ENCODE data around the gene POM121L2. TPM values are rescaled to one million over a fixed set of nuclear protein-coding genes. Genes with fewer than 3 reads are reported as not detected.

The POM121L2 gene
- total RNA-seq, 1 donor from 2014 or later, result not detected

DNA sequence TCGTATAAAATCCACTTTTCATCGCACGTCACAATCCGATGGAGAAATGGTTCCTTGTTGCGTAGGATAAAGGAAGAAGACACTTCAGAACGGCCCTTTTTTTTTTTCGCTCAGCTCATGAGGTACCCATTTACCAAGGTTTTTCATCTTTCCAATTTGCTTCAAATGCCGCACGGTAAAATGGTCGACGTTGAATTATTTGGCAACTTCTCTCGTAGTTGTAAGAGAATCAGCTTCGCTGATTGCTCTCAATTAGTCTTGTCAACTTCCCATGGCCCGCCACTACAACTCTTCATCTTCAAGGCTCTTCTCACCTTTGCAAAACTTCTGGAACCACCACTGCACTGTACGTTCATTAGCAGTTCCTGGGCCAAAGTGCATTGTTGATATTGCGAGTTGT lies 28.8 kb downstream of the POM121L2 start:
- H3K27me3 Mint-ChIP-seq (ENCODE audit: unreplicated experiment), result peaks cover 11% of the 10 kb centered on the region
- peaks cover 5% of the 10 kb centered on the region for H3K36me3 Mint-ChIP-seq (ENCODE audit: unreplicated experiment)
- TF ChIP-seq, protein P1, sequence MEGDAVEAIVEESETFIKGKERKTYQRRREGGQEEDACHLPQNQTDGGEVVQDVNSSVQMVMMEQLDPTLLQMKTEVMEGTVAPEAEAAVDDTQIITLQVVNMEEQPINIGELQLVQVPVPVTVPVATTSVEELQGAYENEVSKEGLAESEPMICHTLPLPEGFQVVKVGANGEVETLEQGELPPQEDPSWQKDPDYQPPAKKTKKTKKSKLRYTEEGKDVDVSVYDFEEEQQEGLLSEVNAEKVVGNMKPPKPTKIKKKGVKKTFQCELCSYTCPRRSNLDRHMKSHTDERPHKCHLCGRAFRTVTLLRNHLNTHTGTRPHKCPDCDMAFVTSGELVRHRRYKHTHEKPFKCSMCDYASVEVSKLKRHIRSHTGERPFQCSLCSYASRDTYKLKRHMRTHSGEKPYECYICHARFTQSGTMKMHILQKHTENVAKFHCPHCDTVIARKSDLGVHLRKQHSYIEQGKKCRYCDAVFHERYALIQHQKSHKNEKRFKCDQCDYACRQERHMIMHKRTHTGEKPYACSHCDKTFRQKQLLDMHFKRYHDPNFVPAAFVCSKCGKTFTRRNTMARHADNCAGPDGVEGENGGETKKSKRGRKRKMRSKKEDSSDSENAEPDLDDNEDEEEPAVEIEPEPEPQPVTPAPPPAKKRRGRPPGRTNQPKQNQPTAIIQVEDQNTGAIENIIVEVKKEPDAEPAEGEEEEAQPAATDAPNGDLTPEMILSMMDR (IDR thresholded peaks at IDR 0.05; ENCODE audit: partially characterized antibody, unreplicated experiment), result no peak
- peaks cover 11% of the 10 kb centered on the region for H3K9me3 Mint-ChIP-seq (ENCODE audit: unreplicated experiment)
- H3K27ac Mint-ChIP-seq (ENCODE audit: unreplicated experiment), result no peak overlapping the region
- DNase-seq, result no peak
- H3K4me3 Mint-ChIP-seq (ENCODE audit: unreplicated experiment), result no peak overlapping the region
- peaks cover 9% of the 10 kb centered on the region for H3K4me1 Mint-ChIP-seq (ENCODE audit: low read depth, unreplicated experiment)

- H3K27me3 Mint-ChIP-seq (ENCODE audit: unreplicated experiment), result peaks cover 8% of the 10 kb centered on the region
- H3K9me3 Mint-ChIP-seq (ENCODE audit: unreplicated experiment), result peaks cover 7% of the 10 kb centered on the region
- peaks cover 4% of the 10 kb centered on the region for H3K4me1 Mint-ChIP-seq (ENCODE audit: low read depth, unreplicated experiment)
- H3K4me3 Mint-ChIP-seq (ENCODE audit: unreplicated experiment), result peak overlapping the region; percentile 88
- DNase-seq, result no peak
- H3K36me3 Mint-ChIP-seq (ENCODE audit: unreplicated experiment), result peaks cover 5% of the 10 kb centered on the region
- no peak overlapping the region for H3K27ac Mint-ChIP-seq (ENCODE audit: unreplicated experiment)
- TF ChIP-seq, protein P1 (IDR thresholded peaks at IDR 0.05; ENCODE audit: partially characterized antibody, unreplicated experiment), result no peak
Observed at GRCh38 chr6:27281569-27281968, 30.5 kb downstream of the POM121L2 start.

- peak overlapping the region; percentile 88 for H3K4me3 Mint-ChIP-seq (ENCODE audit: unreplicated experiment)
- no peak overlapping the region for H3K27ac Mint-ChIP-seq (ENCODE audit: unreplicated experiment)
- H3K4me1 Mint-ChIP-seq (ENCODE audit: low read depth, unreplicated experiment), result peaks cover 4% of the 10 kb centered on the region
- H3K27me3 Mint-ChIP-seq (ENCODE audit: unreplicated experiment), result peaks cover 10% of the 10 kb centered on the region
- TF ChIP-seq, protein P1 (IDR thresholded peaks at IDR 0.05; ENCODE audit: partially characterized antibody, unreplicated experiment), result no peak
- H3K9me3 Mint-ChIP-seq (ENCODE audit: unreplicated experiment), result peaks cover 7% of the 10 kb centered on the region
- peaks cover 5% of the 10 kb centered on the region for H3K36me3 Mint-ChIP-seq (ENCODE audit: unreplicated experiment)
- DNase-seq, result no peak
Observed at GRCh38 chr6:27281105-27281539, 31.0 kb downstream of the POM121L2 start.

DNA sequence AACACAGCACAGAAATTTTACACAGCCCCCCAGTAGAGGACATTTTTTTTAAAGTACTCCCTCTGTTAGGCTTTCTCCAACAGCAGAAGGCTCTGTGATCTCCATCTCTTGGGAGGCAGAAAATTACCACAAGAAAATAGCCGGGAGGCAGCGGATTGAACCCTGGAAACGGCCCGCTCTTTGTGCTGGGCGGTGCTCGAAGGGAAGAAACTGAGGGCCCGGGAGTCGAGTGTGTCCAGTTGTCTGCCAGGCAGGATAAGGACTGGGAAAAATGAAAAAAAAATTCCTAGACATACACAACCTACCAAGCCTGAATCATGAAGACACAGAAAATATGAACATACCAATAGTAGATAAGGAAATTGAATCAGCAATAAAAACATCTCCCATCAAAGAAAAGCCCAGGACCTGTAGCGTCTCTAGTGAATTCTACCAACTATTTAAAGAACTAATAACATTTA lies 31.5 kb downstream of the POM121L2 start:
- Mint-ChIP-seq H3K36me3 (ENCODE audit: unreplicated experiment) (peaks cover 5% of the 10 kb centered on the region), H3K9me3 (ENCODE audit: unreplicated experiment) (peaks cover 7% of the 10 kb centered on the region), H3K27ac (ENCODE audit: unreplicated experiment) (peak overlapping the region; percentile 88), H3K4me3 (ENCODE audit: unreplicated experiment) (peak overlapping the region; percentile 88), H3K4me1 (ENCODE audit: low read depth, unreplicated experiment) (peaks cover 4% of the 10 kb centered on the region), H3K27me3 (ENCODE audit: unreplicated experiment) (peaks cover 13% of the 10 kb centered on the region)
- TF ChIP-seq, protein P1 (IDR thresholded peaks at IDR 0.05; ENCODE audit: partially characterized antibody, unreplicated experiment), result no peak
- peak; percentile 35 for DNase-seq

DNA sequence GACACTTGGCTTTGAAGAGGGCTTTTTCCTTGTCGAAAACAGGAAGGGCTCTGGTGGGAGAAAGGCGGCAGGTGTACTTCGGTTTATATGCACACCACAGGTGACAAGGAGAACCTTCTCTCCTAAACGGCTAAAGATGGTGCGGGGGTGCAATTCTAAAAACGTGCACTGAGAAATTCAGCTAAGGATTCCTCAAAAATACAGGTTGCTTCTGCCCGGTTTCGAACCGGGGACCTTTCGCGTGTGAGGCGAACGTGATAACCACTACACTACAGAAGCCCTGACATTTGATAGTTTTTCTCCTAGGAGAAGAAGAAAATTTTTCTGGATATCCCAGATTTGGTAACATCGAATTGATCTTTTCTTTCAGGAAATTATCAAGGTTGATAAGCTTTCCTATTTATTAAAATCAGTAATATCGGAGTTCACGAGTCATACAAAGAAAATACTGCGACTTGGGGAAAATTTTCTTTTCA lies 32.0 kb downstream of the POM121L2 start:
- TF ChIP-seq, protein P1 (IDR thresholded peaks at IDR 0.05; ENCODE audit: partially characterized antibody, unreplicated experiment), result no peak
- H3K4me3 Mint-ChIP-seq (ENCODE audit: unreplicated experiment), result peak overlapping the region; percentile 88
- H3K9me3 Mint-ChIP-seq (ENCODE audit: unreplicated experiment), result peaks cover 7% of the 10 kb centered on the region
- H3K27me3 Mint-ChIP-seq (ENCODE audit: unreplicated experiment), result peaks cover 13% of the 10 kb centered on the region
- peaks cover 4% of the 10 kb centered on the region for H3K4me1 Mint-ChIP-seq (ENCODE audit: low read depth, unreplicated experiment)
- peaks cover 5% of the 10 kb centered on the region for H3K36me3 Mint-ChIP-seq (ENCODE audit: unreplicated experiment)
- peak overlapping the region; percentile 88 for H3K27ac Mint-ChIP-seq (ENCODE audit: unreplicated experiment)
- DNase-seq, result peak; percentile 49

Data from glutamatergic neuron (in vitro differentiated cells).